HG03469 (cell line): ENCODE results near the gene PLCG1.

Source experiments
- ATAC-seq: cut with Tn5 transposase; IDR thresholded peaks from one replicate; pipeline ENCODE4 v1.9.1; 2021; ENCODE audit warnings: mild to moderate bottlenecking, moderate library complexity, moderate number of reproducible peaks; ENCODE audit not compliant: unreplicated experiment

The PLCG1 gene

GRCh38 chr20:41165001-41165882 lies 27.9 kb downstream of the PLCG1 start:
- no peak for ATAC-seq

- no peak for ATAC-seq
Observed at GRCh38 chr20:41166201-41167117, 29.1 kb downstream of the PLCG1 start.

- no peak for ATAC-seq
Observed at GRCh38 chr20:41167118-41167470, 29.8 kb downstream of the PLCG1 start.

GRCh38 chr20:41167481-41168253 lies 30.3 kb downstream of the PLCG1 start:
- ATAC-seq, result no peak

GRCh38 chr20:41168281-41169161 lies 31.2 kb downstream of the PLCG1 start:
- no peak for ATAC-seq

- no peak for ATAC-seq
Observed at GRCh38 chr20:41169162-41169690, 31.9 kb downstream of the PLCG1 start.

GRCh38 chr20:41169791-41170351 lies 32.5 kb downstream of the PLCG1 start:
- ATAC-seq, result no peak

GRCh38 chr20:41170386-41171105 lies 33.2 kb downstream of the PLCG1 start:
- ATAC-seq, result no peak

GRCh38 chr20:41171736-41172295 lies 34.5 kb downstream of the PLCG1 start:
- ATAC-seq, result no peak

- ATAC-seq, result no peak
Observed at GRCh38 chr20:41172296-41173140, 35.2 kb downstream of the PLCG1 start.

GRCh38 chr20:41173161-41173721 lies 35.9 kb downstream of the PLCG1 start:
- ATAC-seq, result no peak

GRCh38 chr20:41173791-41174341 lies 36.5 kb downstream of the PLCG1 start:
- no peak for ATAC-seq

- no peak for ATAC-seq
Observed at GRCh38 chr20:41174373-41174772, 37.0 kb downstream of the PLCG1 start.

GRCh38 chr20:41174782-41175181 lies 37.4 kb downstream of the PLCG1 start:
- no peak for ATAC-seq

- no peak for ATAC-seq
Observed at GRCh38 chr20:41175201-41175651, 37.9 kb downstream of the PLCG1 start.

- ATAC-seq, result no peak
Observed at GRCh38 chr20:41175727-41176330, 38.5 kb downstream of the PLCG1 start.
